Coronary artery (tissue), 2 donors: ENCODE results near the gene AKAP10.

Experiments
- DNase-seq: peaks from one replicate; pipeline ENCODE4 v3.0.0-alpha.2; 2017; ENCODE audit warnings: low spot score
- H3K27ac ChIP-seq, 2 donors: fragments of 200-600 bp; sonication (generic); one replicate each; pipeline ENCODE4 v1.5.1; 2016 to 2019
- H3K4me3 ChIP-seq: fragments of 200-600 bp; sonication (generic); 2 replicates; pipeline ENCODE4 v1.5.1; 2016; ENCODE audit warnings: mild to moderate bottlenecking, moderate library complexity
- TF ChIP-seq, protein P1 (sequence below): fragments of 200-600 bp; sonication (generic); IDR thresholded peaks from one replicate; pipeline ENCODE4 v1.5.1; 2019; ENCODE audit warnings: antibody characterized with exemption

Gene AKAP10

DNA sequence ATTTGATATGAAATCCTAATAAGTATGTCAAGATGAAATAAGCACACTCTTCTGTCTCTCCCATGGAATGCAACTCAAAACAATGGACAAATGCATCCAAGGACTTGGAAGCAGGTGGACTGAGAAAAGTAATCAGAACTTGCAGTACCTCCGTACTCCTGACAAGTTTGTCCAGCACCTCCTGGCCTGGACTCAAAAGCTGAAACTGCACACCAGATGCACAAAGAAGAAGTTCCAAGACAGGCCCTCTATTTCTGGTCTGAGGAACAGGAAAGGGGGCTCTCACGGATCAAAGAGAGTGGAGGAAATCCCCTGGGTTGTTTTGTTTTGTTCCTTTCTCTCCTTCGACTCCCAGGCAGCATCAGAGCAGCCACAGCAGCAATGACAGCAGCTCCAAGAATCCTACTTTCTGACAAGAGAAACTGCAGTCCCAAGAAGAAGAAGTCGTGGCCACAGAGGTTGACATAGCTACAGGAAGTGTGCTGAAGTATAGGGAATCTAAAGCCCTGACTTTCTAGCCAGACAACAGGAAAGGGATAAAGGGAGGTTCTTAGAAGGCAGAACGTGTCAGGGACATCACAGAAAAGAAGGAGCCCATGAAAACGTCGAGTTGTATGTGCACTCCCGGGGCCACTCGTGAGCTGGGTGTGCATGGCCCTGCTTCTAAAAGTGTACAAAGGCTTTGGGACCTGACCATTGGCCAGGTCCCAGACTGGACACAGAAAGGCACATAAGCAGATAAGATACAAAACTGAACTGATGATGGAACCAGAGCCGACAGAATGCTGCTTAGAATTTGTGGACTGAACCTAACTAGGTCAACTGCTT lies 29.3 kb downstream of the AKAP10 start:
- TF ChIP-seq, protein P1, sequence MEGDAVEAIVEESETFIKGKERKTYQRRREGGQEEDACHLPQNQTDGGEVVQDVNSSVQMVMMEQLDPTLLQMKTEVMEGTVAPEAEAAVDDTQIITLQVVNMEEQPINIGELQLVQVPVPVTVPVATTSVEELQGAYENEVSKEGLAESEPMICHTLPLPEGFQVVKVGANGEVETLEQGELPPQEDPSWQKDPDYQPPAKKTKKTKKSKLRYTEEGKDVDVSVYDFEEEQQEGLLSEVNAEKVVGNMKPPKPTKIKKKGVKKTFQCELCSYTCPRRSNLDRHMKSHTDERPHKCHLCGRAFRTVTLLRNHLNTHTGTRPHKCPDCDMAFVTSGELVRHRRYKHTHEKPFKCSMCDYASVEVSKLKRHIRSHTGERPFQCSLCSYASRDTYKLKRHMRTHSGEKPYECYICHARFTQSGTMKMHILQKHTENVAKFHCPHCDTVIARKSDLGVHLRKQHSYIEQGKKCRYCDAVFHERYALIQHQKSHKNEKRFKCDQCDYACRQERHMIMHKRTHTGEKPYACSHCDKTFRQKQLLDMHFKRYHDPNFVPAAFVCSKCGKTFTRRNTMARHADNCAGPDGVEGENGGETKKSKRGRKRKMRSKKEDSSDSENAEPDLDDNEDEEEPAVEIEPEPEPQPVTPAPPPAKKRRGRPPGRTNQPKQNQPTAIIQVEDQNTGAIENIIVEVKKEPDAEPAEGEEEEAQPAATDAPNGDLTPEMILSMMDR: no peak
- Histone ChIP-seq H3K4me3 (no peak overlapping the region), H3K27ac (no peak overlapping the region)
- no peak for DNase-seq

DNA sequence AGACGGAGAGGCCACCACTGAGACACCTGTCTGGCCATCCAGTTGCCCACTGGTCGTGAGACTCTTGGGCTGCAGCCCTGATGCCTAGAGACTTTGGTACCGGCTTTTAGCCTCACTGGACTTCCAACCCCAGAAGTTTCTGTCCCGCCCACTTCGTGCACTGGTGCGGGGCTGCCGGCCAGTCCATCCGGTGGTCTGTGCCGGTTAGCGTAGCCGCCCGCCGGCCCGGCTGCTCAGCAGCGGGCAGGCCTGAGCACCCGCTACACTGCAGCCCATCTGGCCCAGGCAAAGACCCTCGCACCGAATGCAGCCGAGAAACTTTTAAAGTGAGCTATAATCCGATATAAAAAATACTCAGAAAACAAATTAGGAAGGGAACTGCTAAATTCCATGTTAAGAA lies 30.7 kb downstream of the AKAP10 start:
- H3K4me3 ChIP-seq: no peak overlapping the region
- TF ChIP-seq, protein P1: no peak

DNA sequence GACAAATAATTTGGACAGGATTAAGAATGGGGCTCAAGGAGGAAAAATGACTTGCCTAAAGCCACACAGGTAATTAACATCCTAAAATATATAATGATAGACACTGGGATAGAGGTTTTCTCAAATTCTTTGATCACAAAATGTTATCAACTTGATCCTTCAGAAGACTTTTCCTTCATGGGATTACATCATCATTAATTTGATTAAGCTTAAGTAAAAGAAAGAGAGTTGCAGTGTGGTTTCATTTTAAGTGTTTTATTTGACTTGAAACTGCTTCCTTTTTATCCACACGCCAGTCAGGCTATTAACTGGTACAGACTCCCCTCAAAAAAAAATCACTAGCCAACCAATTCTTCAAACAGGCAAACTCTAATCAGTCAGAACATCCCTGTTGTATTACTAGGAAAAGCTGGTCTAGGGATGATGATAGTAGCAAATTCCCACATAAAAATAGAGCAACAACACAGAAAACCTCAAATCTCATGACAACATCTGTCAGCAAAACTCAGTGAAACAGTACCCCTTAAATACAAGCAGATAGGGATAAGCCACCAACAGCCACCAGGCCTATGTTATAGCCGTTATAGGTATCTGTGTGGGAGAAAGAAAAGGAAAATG lies 32.5 kb downstream of the AKAP10 start:
- TF ChIP-seq, protein P1: no peak

More for the DNA sequence above, 30.7 kb downstream of the AKAP10 start:
- DNase-seq: no peak
- H3K27ac ChIP-seq: no peak overlapping the region

DNA sequence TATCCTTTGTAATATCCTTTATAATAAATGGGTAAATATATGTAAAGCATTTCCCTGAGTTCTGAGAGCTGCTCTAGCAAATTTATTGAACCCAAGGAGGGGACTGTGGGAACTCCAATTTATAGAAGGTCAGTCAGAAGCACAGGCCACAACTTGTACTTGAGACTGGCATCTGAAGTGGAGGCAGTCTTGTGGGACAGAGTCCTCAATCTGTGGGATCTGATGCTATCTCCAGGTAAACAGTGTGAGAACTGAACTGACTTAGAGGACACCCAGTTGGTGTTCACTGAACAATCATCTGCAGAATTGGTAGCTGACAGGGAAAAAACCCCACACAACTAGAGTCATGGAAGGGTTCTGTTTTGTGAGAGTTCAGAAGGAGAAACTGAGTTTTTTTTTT lies 34.0 kb downstream of the AKAP10 start:
- no peak for DNase-seq
- TF ChIP-seq, protein P1: no peak
- no peak overlapping the region for H3K4me3 ChIP-seq
- H3K27ac ChIP-seq: no peak overlapping the region

More for the DNA sequence above, 32.5 kb downstream of the AKAP10 start:
- no peak for DNase-seq
- Histone ChIP-seq H3K27ac (no peak overlapping the region), H3K4me3 (no peak overlapping the region)

DNA sequence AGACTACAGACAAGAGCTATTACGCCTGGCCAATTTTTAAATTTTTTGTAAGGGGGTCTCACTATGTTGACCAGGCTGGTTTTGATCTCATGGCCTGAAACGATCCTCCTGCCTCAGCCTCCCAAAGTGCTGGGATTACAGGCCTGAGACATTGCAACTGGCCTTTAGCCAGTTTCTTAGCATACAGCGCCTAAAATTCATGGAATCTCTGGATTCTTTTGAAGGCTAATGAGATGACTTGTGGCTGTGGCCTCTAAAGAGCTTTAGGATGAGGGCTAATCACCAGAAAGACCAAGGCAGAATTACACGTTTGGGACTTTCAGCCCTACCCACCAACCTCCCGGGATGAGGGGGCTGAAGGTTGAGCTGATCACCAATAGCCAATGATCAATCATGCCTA lies 34.6 kb downstream of the AKAP10 start:
- DNase-seq: no peak
- TF ChIP-seq, protein P1: no peak
- Histone ChIP-seq H3K4me3 (no peak overlapping the region), H3K27ac (no peak overlapping the region)

DNA sequence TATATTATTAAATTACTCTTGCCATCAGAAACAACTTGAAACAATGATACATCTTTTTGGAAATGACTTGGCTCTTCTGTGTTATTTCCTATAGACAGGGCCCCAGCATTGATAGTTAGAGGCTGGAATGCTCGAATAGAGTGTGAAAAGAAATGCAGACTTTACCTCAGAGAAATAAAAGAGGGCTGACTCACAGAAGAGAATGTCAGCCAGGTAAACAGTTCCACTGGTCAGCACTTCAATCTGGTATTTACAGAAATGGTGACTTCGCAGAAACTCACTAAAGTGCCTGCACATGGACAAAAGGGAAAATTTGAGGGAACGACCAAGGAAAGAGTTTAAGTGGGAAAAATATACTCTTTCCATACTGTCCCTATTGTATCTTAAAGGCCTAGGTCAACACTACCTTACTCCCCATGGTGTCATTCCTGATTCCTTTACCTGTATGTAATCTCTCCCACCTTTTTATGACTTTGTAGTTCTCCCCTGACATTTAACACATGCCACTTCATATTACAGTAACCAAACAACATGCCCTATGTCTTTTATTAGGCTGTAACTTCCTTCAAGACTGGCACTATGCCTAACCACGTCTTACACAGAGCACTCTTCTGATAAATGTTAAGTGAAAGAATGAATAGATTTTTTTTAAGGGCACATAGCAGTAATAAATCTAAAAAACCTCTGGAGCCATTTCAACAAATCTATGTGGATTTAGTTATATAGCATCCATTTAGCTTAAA lies 36.7 kb downstream of the AKAP10 start:
- TF ChIP-seq, protein P1: no peak
- no peak for DNase-seq
- no peak overlapping the region for H3K27ac ChIP-seq
- H3K4me3 ChIP-seq: no peak overlapping the region
